Natural killer cell (primary cell): ENCODE measurements around the gene FOXL2. TPM values are rescaled to one million over a fixed set of nuclear protein-coding genes. Genes with fewer than 3 reads are reported as not detected.

Experiments
- ATAC-seq, 3 donors: fragments of 150-1000 bp in 2 of 3; fragments of 200-7000 bp in 1 of 3; cut with Tn5 transposase; 1 replicate in 1 of 3; 2 replicates in 2 of 3; pipeline ENCODE4 v1.10.0; 2021; ENCODE audit warnings: mild to moderate bottlenecking in 2 of 3, moderate library complexity in 2 of 3
- DNase-seq, 2 donors: peaks; one replicate each; pipeline versions ENCODE4 v3.0.0 to v3.0.0-alpha.2; 2013 to 2021; ENCODE audit warnings: mixed read lengths in 1 of 2
- H3K27ac ChIP-seq: one replicate; pipeline ENCODE4 v1.5.1; 2013; ENCODE audit warnings: mild to moderate bottlenecking, low read length
- H3K27me3 ChIP-seq: one replicate; pipeline ENCODE4 v1.6.1; 2013; ENCODE audit warnings: low read length; ENCODE audit not compliant: control insufficient read depth, insufficient read depth
- H3K36me3 ChIP-seq: one replicate; pipeline ENCODE4 v1.6.1; 2013; ENCODE audit warnings: low read length; ENCODE audit not compliant: control insufficient read depth, insufficient read depth
- H3K4me1 ChIP-seq: one replicate; pipeline ENCODE4 v1.6.1; 2013; ENCODE audit warnings: low read length; ENCODE audit not compliant: control insufficient read depth, insufficient read depth
- H3K4me3 ChIP-seq: one replicate; pipeline ENCODE4 v1.5.1; 2013; ENCODE audit warnings: low read length
- H3K9me3 ChIP-seq: one replicate; pipeline ENCODE4 v1.6.1; 2013; ENCODE audit warnings: low read length; ENCODE audit not compliant: control insufficient read depth, insufficient read depth
- H3K27ac Mint-ChIP-seq, 2 donors: one replicate each; pipeline ENCODE4 v1.8.0; 2022; ENCODE audit warnings: mild to moderate bottlenecking in 2 of 2, mixed read lengths in 2 of 2, moderate library complexity in 1 of 2
- H3K27me3 Mint-ChIP-seq, 2 donors: one replicate each; pipeline ENCODE4 v1.8.0; 2022; ENCODE audit warnings: low read depth in 2 of 2, mixed read lengths in 2 of 2
- H3K36me3 Mint-ChIP-seq: one replicate; pipeline ENCODE4 v1.8.0; 2022; ENCODE audit warnings: mixed read lengths
- H3K4me1 Mint-ChIP-seq, 2 donors: one replicate each; pipeline ENCODE4 v1.8.0; 2022; ENCODE audit warnings: mixed read lengths in 2 of 2
- H3K4me3 Mint-ChIP-seq: one replicate; pipeline ENCODE4 v1.8.0; 2022; ENCODE audit warnings: mild to moderate bottlenecking, moderate library complexity, mixed read lengths
- H3K9me3 Mint-ChIP-seq, 2 donors: one replicate each; pipeline ENCODE4 v1.8.0; 2022; ENCODE audit warnings: mixed read lengths in 2 of 2
- CTCF ChIP-seq: fragments of 200-600 bp; IDR thresholded peaks from one replicate; pipeline ENCODE4 v1.8.0; 2022; ENCODE audit warnings: antibody characterized with exemption
- WGBS: methylation state at CpG from one replicate; pipeline ENCODE4 v1.1.7; 2013; ENCODE audit warnings: missing lambda C conversion rate; ENCODE audit not compliant: insufficient coverage; 5-methylcytosine and 5-hydroxymethylcytosine counted together
- intact Hi-C: fragments of 100-400 bp; cut with micrococcal nuclease; formaldehyde crosslinking; loops from one replicate; pipeline ENCODE4 v1.14.2; 2022
- total RNA-seq, 4 donors: library from RNA; stranded (reverse); fragments of 120-200 nt in 1 of 4; gene quantifications; one replicate each; pipeline versions ENCODE4 v1.2.3 to v1.2.4, GENCODE V29; 2013 to 2022

The FOXL2 gene
- total RNA-seq, 3 donors from 2014 or later (not counting 1 experiment from before 2014, with no cell fraction given): not detected

GRCh38 chr3:138899351-138899991 is 47.5 kb downstream of the FOXL2 start:
- no peaks in the 10 kb centered on the region for H3K9me3 Mint-ChIP-seq
- Histone ChIP-seq H3K27me3 (no peaks in the 10 kb centered on the region), H3K36me3 (no peaks in the 10 kb centered on the region), H3K9me3 (no peaks in the 10 kb centered on the region), H3K27ac (no peak overlapping the region), H3K4me3 (no peak overlapping the region), H3K4me1 (no peaks in the 10 kb centered on the region)
- no peak for DNase-seq
- no peaks in the 10 kb centered on the region for H3K4me1 Mint-ChIP-seq
- H3K36me3 Mint-ChIP-seq: no peaks in the 10 kb centered on the region
- no peak overlapping the region for H3K4me3 Mint-ChIP-seq
- intact Hi-C loops: no loop called here
- ATAC-seq: no peak
- no peak overlapping the region for H3K27ac Mint-ChIP-seq
- 83% methylated on average over 5 of the region's 5 CpGs for WGBS
- H3K27me3 Mint-ChIP-seq: peaks cover 0 to 8% of the 10 kb centered on the region in 2 donors
- TF ChIP-seq CTCF: no peak

- no peak for TF ChIP-seq CTCF
- H3K4me3 ChIP-seq: no peak overlapping the region
- no peak for ATAC-seq
Observed at GRCh38 chr3:138898708-138899107, 48.2 kb downstream of the FOXL2 start.

GRCh38 chr3:138898301-138898700 is 48.6 kb downstream of the FOXL2 start:
- Histone ChIP-seq H3K36me3 (no peaks in the 10 kb centered on the region), H3K4me3 (no peak overlapping the region), H3K27me3 (no peaks in the 10 kb centered on the region), H3K9me3 (no peaks in the 10 kb centered on the region), H3K4me1 (no peaks in the 10 kb centered on the region), H3K27ac (no peak overlapping the region)
- no peaks in the 10 kb centered on the region for H3K36me3 Mint-ChIP-seq
- no peak overlapping the region for H3K27ac Mint-ChIP-seq
- ATAC-seq (no peak), DNase-seq (no peak)
- no peaks in the 10 kb centered on the region for H3K9me3 Mint-ChIP-seq
- no CpG with 5 or more reads among the region's 1 CpG for WGBS
- H3K4me1 Mint-ChIP-seq: no peaks in the 10 kb centered on the region
- TF ChIP-seq CTCF: no peak
- intact Hi-C loops: no loop called here
- H3K4me3 Mint-ChIP-seq: no peak overlapping the region
- peaks cover 0 to 8% of the 10 kb centered on the region in 2 donors for H3K27me3 Mint-ChIP-seq

More at GRCh38 chr3:138898708-138899107, 48.2 kb downstream of the FOXL2 start:
- Histone ChIP-seq H3K27me3 (no peaks in the 10 kb centered on the region), H3K9me3 (no peaks in the 10 kb centered on the region), H3K36me3 (no peaks in the 10 kb centered on the region), H3K27ac (no peak overlapping the region), H3K4me1 (no peaks in the 10 kb centered on the region)
- H3K27me3 Mint-ChIP-seq: peaks cover 0 to 8% of the 10 kb centered on the region in 2 donors
- no peak for DNase-seq
- no peak overlapping the region for H3K4me3 Mint-ChIP-seq
- H3K4me1 Mint-ChIP-seq: no peaks in the 10 kb centered on the region
- no peaks in the 10 kb centered on the region for H3K36me3 Mint-ChIP-seq
- no peak overlapping the region for H3K27ac Mint-ChIP-seq
- H3K9me3 Mint-ChIP-seq: no peaks in the 10 kb centered on the region
- intact Hi-C loops: no loop called here

Other genes with a start within 250 kb of the FOXL2 start
- 10 to 100 TPM; 13.2 to 20.2 (median 18.0) TPM for gene PIK3CB, start 112.2 kb downstream of the FOXL2 start, total RNA-seq
- not detected for gene FOXL2NB, start 80 bp upstream of the FOXL2 start, total RNA-seq
- not detected for gene PRR23A, start 59.1 kb upstream of the FOXL2 start, total RNA-seq
- gene PRR23B, start 73.8 kb upstream of the FOXL2 start, total RNA-seq: not detected
- not detected for gene PRR23C, start 97.8 kb upstream of the FOXL2 start, total RNA-seq